ENCODE measurements around the gene GMPPA.

GMPPA gene

DNA sequence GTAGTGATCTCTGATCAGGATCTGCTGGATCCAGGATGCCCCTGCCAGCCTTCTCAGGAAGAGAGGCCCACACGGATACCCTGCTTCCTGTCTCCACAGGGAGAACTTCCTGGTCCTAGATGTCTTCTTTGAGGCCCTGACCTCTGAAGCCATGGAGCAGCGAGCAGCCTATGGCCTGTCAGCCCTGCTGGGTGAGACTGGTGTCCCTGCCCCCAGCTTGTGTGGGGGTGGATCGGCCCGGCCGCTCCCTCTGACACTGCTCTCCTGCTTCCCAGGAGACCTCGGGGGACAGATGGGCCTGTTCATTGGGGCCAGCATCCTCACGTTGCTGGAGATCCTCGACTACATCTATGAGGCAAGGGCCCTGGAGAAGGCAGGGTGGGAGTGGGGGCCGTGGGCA, 38.3 kb downstream of the GMPPA start:
- no peak overlapping the region for H3K4me3 ChIP-seq (ENCODE audit: insufficient read length, low read depth)
- H3K36me3 ChIP-seq (ENCODE audit: insufficient read depth, insufficient read length, low read length) = peaks cover 29% of the 10 kb centered on the region
- DNase-seq (ENCODE audit: low read depth, low spot score) = no peak
- peaks cover 12% of the 10 kb centered on the region for H3K27me3 ChIP-seq (ENCODE audit: insufficient read depth, insufficient read length)
- TF ChIP-seq SUZ12 (IDR thresholded peaks at IDR 0.05; ENCODE audit: extremely low read depth, insufficient read depth, insufficient read length) = no peak
- TF ChIP-seq ZNF274 (IDR thresholded peaks at IDR 0.05; ENCODE audit: low read depth, low read length) = no peak
- TF ChIP-seq YY1 (IDR thresholded peaks at IDR 0.05; ENCODE audit: insufficient read depth, insufficient read length) = no peak
- no peaks in the 10 kb centered on the region for H3K9me3 ChIP-seq (ENCODE audit: insufficient read depth, low read length)
- H3K9ac ChIP-seq (ENCODE audit: insufficient read length, low read depth) = peak overlapping the region; percentile 43
- H3K4me1 ChIP-seq (ENCODE audit: insufficient read depth, insufficient read length) = peaks cover 41% of the 10 kb centered on the region

DNA sequence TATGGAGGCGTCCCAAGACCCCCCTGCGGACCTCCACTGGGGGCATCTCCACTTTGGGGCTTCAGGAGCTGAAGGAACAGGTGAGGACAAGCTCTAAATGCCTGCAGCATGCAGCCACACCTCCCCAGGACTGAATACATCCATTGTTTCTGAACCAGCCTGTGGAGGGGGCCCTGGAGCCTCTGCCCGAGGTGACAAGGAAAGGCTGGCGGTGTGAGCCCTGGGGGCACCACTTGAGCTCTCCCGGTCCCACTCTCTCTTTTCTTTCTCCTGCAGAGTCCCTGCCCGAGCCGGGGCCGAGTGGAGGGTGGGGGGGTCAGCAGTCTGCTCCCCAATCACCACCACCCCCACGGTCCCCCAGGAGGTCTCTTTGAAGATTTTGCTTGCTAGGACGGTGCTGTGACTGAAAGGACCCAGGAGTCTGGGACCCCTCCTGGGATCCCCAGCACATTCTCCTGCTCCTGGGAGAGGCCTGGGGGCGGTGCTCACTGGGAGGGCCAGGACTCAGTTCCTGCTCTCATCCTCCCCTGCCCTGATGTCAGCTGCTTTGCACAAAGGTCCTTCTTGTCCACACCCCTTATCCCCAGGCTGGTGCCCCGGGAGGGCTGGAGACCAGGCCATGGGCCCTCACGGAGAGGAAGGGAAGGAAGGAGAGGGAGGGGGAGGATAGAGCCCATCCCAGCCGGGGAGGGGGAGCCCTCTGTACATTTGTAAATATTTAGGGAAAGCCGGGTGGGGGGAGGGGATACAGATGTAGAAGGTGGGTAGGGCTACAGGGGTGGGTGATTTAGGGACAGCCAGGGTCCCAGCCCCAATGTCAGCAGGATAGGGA, 39.2 kb downstream of the GMPPA start:
- H3K4me1 ChIP-seq (ENCODE audit: insufficient read depth, insufficient read length) = peaks cover 36% of the 10 kb centered on the region
- H3K9ac ChIP-seq (ENCODE audit: insufficient read length, low read depth) = peak overlapping the region; percentile 59
- H3K4me3 ChIP-seq (ENCODE audit: insufficient read length, low read depth) = no peak overlapping the region
- no peak for TF ChIP-seq YY1 (IDR thresholded peaks at IDR 0.05; ENCODE audit: insufficient read depth, insufficient read length)
- TF ChIP-seq SUZ12 (IDR thresholded peaks at IDR 0.05; ENCODE audit: extremely low read depth, insufficient read depth, insufficient read length) = no peak
- TF ChIP-seq ZNF274 (IDR thresholded peaks at IDR 0.05; ENCODE audit: low read depth, low read length) = no peak
- peaks cover 29% of the 10 kb centered on the region for H3K36me3 ChIP-seq (ENCODE audit: insufficient read depth, insufficient read length, low read length)
- peaks cover 8% of the 10 kb centered on the region for H3K27me3 ChIP-seq (ENCODE audit: insufficient read depth, insufficient read length)
- DNase-seq (ENCODE audit: low read depth, low spot score) = no peak
- H3K9me3 ChIP-seq (ENCODE audit: insufficient read depth, low read length) = no peaks in the 10 kb centered on the region

DNA sequence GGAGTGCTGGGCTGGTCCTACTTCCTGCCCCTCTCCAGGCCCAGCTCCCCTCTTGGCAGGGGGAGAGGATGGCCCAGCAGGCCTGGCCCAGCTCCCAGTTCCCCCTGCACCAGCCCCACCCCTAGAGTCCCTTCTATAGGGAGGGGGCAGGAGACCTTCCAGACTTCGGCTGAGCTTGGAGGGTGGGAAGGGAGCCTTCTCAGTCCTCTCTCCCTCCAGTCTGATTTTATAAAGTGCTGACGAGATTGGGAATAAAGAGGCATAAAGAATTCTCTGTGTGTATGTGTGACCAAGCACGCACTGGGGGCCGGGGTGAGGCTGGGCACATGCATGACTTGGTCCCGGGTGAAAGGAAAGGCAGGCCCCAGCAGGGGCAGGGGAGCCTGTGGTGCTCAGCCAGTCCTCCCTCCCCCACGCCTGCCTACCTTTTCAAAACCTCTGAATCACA, 39.8 kb downstream of the GMPPA start:
- DNase-seq (ENCODE audit: low read depth, low spot score) = no peak
- H3K36me3 ChIP-seq (ENCODE audit: insufficient read depth, insufficient read length, low read length) = peaks cover 29% of the 10 kb centered on the region
- H3K9me3 ChIP-seq (ENCODE audit: insufficient read depth, low read length) = no peaks in the 10 kb centered on the region
- TF ChIP-seq ZNF274 (IDR thresholded peaks at IDR 0.05; ENCODE audit: low read depth, low read length) (no peak), SUZ12 (IDR thresholded peaks at IDR 0.05; ENCODE audit: extremely low read depth, insufficient read depth, insufficient read length) (no peak), YY1 (IDR thresholded peaks at IDR 0.05; ENCODE audit: insufficient read depth, insufficient read length) (no peak)
- no peak overlapping the region for H3K4me3 ChIP-seq (ENCODE audit: insufficient read length, low read depth)
- H3K27me3 ChIP-seq (ENCODE audit: insufficient read depth, insufficient read length) = peaks cover 4% of the 10 kb centered on the region
- H3K4me1 ChIP-seq (ENCODE audit: insufficient read depth, insufficient read length) = peaks cover 36% of the 10 kb centered on the region
- H3K9ac ChIP-seq (ENCODE audit: insufficient read length, low read depth) = peak overlapping the region; percentile 59

DNA sequence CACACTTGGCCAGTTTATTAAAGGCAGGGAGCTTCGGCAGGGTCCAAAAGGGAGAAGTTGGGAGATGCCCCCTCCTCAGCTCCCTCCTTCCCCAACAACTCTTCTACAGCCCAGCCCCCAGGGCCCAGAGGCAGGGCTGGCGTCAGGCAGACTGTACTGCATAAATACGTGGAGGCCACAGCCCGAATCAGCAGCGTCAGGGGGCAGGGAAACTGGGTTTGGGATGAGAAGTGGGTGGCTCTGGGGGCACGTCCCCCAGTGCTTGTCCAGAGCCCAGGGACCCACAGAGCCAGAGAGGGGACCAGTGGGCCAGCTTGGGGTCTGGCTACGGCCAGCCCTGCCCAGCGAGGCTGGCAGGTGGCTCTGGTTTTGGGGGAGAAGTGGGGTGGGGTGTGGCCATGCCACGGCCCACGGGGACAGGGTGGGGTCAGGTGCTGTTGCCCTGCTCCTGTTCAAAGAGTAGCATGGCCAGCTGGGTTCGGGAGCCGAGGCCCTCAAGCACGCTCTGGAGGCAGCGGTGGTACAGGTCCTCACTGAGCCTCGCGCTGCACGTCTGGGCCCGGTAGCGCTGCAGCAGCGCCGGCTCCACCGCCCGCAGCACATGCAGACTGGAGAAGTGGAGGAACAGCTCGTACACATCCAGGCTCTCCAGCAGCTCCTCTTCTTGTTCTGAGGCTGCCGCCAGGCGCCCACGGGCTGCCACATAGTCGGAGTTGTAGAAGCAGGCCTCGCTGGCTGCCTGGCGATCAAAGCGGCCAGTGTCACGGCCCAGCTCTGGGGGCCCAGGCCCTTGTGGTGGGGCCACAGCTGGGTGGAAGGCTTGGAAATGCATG, 40.5 kb downstream of the GMPPA start:
- peaks cover 36% of the 10 kb centered on the region for H3K4me1 ChIP-seq (ENCODE audit: insufficient read depth, insufficient read length)
- TF ChIP-seq YY1 (IDR thresholded peaks at IDR 0.05; ENCODE audit: insufficient read depth, insufficient read length) (no peak), SUZ12 (IDR thresholded peaks at IDR 0.05; ENCODE audit: extremely low read depth, insufficient read depth, insufficient read length) (no peak), ZNF274 (IDR thresholded peaks at IDR 0.05; ENCODE audit: low read depth, low read length) (no peak)
- peaks cover 29% of the 10 kb centered on the region for H3K36me3 ChIP-seq (ENCODE audit: insufficient read depth, insufficient read length, low read length)
- peaks cover 6% of the 10 kb centered on the region for H3K27me3 ChIP-seq (ENCODE audit: insufficient read depth, insufficient read length)
- H3K4me3 ChIP-seq (ENCODE audit: insufficient read length, low read depth) = no peak overlapping the region
- H3K9me3 ChIP-seq (ENCODE audit: insufficient read depth, low read length) = no peaks in the 10 kb centered on the region
- DNase-seq (ENCODE audit: low read depth, low spot score) = no peak
- peak overlapping the region; percentile 52 for H3K9ac ChIP-seq (ENCODE audit: insufficient read length, low read depth)

DNA sequence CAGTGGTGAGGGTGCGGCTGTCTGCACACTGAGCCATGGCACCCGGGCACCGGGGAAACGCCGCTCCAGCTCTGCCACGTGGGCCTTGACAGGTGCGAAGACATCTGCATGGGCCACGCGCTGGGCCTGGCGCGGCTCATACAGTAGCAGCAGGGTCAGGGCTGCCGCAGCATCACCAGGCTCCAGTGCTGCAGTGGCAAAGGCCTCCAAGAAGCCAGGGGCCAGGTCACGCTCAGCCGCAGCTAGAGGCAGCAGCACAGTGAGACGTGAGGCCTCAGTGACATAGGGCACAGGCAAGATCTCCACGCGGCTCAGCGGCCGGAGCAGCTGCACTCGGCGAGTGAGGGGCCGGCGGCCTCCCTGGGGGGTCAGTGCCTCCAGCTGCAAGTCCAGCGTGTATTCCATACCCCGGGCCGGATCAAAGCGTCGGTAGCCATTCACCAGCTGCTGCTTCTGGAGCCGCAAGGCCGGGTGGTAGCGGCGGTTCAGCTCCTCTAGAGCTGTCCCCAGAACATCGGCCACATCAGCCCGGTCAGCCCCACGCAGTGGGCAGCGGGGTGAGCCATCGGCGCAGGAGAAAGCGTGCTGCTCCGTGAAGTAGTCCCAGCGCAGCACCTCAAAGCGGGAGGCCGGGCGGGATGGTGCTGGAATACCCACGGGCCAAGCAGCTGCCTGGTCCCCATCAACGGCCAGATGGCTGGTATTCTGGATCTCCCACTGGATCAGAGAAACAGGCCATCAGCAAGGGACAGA, 41.4 kb downstream of the GMPPA start:
- Histone ChIP-seq H3K36me3 (ENCODE audit: insufficient read depth, insufficient read length, low read length) (peaks cover 29% of the 10 kb centered on the region), H3K4me3 (ENCODE audit: insufficient read length, low read depth) (no peak overlapping the region), H3K4me1 (ENCODE audit: insufficient read depth, insufficient read length) (peaks cover 36% of the 10 kb centered on the region), H3K9me3 (ENCODE audit: insufficient read depth, low read length) (no peaks in the 10 kb centered on the region), H3K27me3 (ENCODE audit: insufficient read depth, insufficient read length) (peaks cover 16% of the 10 kb centered on the region), H3K9ac (ENCODE audit: insufficient read length, low read depth) (no peak overlapping the region)
- no peak for TF ChIP-seq ZNF274 (IDR thresholded peaks at IDR 0.05; ENCODE audit: low read depth, low read length)
- TF ChIP-seq YY1 (IDR thresholded peaks at IDR 0.05; ENCODE audit: insufficient read depth, insufficient read length) = no peak
- no peak for TF ChIP-seq SUZ12 (IDR thresholded peaks at IDR 0.05; ENCODE audit: extremely low read depth, insufficient read depth, insufficient read length)
- no peak for DNase-seq (ENCODE audit: low read depth, low spot score)

DNA sequence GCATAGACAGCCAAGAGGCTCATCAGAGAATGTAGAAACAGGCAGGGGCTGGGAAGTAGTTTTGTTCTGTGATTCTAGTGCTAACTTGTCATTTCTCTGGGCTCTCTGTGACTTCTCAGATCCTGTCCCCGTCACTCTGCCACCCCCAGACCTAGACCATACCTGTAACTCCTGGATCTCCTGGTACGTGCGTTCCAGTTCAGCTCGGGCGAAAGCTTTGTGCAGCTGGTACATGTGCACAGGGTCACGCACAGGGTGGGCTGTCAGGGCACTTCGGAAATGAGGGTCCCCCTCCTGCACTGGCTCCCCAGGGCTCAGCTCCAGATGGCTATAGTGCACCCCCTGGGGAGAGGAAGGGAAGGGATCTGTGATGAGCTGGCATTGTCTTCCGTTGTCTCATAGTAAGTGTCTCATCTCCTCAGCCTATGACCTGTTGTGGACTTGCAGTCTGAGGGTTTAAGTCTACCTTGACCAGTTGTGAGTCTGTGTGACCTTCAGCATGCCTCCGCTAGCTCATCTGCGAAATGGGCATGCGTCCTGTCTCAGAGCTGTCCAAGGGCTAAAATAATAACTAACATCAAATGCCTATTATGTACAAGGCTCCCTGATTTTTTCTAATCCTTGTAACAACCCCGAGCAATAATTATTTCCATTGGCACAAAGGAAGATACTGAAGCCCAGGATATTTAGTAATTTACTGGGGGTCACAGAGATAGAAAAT, 42.3 kb downstream of the GMPPA start:
- Histone ChIP-seq H3K4me3 (ENCODE audit: insufficient read length, low read depth) (no peak overlapping the region), H3K9ac (ENCODE audit: insufficient read length, low read depth) (no peak overlapping the region), H3K36me3 (ENCODE audit: insufficient read depth, insufficient read length, low read length) (peaks cover 29% of the 10 kb centered on the region), H3K27me3 (ENCODE audit: insufficient read depth, insufficient read length) (peaks cover 24% of the 10 kb centered on the region), H3K4me1 (ENCODE audit: insufficient read depth, insufficient read length) (peaks cover 32% of the 10 kb centered on the region), H3K9me3 (ENCODE audit: insufficient read depth, low read length) (no peaks in the 10 kb centered on the region)
- no peak for DNase-seq (ENCODE audit: low read depth, low spot score)
- no peak for TF ChIP-seq SUZ12 (IDR thresholded peaks at IDR 0.05; ENCODE audit: extremely low read depth, insufficient read depth, insufficient read length)
- no peak for TF ChIP-seq YY1 (IDR thresholded peaks at IDR 0.05; ENCODE audit: insufficient read depth, insufficient read length)
- TF ChIP-seq ZNF274 (IDR thresholded peaks at IDR 0.05; ENCODE audit: low read depth, low read length) = no peak
